Omental fat pad (tissue), 4 donors: ENCODE results near the gene DGKE. TPM values are rescaled to one million over a fixed set of nuclear protein-coding genes. Genes with fewer than 3 reads are reported as not detected.
A peak's percentile ranks its signal among the peaks of the same experiment; 100 is the strongest.

Experiments used
- ATAC-seq: fragments of 150-250 bp; one replicate; pipeline ENCODE4 v1.9.1; 2016; ENCODE audit warnings: mild to moderate bottlenecking, moderate library complexity; ENCODE audit not compliant: low FRiP score
- DNase-seq: peaks from one replicate; pipeline ENCODE4 v3.0.0-alpha.2; 2019; ENCODE audit warnings: low spot score
- total RNA-seq, 4 donors: library from RNA; depleted of rRNA; stranded (reverse); fragments of >200 nt; gene quantifications; one replicate each; pipeline ENCODE4 v1.1.0, GENCODE V29; 2016
- TF ChIP-seq, protein P1 (sequence below), 3 donors: fragments of 450-650 bp; IDR thresholded peaks; one replicate each; pipeline ENCODE4 v1.5.1; 2016 to 2017; ENCODE audit warnings: antibody characterized with exemption in 3 of 3, mild to moderate bottlenecking in 3 of 3, moderate library complexity in 2 of 3

DGKE gene
- total RNA-seq, 4 donors from 2014 or later = 5.9 to 19.4 (median 6.8) TPM

DNA sequence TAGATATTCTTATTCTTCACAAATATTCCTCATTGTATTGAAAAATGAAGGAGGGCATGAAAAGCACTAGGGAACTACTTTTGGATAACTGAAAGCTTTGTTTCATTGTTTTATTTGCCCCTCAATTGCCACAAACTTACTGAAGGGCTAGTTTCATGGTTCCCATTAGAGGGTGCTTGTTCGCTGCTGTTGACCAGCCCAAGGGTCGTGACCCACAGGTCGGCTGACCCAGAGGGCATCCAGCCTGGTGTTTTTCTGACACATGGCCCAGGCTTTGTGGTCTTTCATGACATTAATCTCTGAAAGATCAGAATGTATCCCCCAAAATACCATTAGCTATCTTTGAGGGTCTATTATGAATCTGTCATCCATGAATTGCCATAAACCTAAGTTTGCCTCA lies 30.0 kb downstream of the DGKE start:
- no peak for DNase-seq
- no peak for ATAC-seq
- TF ChIP-seq, protein P1, sequence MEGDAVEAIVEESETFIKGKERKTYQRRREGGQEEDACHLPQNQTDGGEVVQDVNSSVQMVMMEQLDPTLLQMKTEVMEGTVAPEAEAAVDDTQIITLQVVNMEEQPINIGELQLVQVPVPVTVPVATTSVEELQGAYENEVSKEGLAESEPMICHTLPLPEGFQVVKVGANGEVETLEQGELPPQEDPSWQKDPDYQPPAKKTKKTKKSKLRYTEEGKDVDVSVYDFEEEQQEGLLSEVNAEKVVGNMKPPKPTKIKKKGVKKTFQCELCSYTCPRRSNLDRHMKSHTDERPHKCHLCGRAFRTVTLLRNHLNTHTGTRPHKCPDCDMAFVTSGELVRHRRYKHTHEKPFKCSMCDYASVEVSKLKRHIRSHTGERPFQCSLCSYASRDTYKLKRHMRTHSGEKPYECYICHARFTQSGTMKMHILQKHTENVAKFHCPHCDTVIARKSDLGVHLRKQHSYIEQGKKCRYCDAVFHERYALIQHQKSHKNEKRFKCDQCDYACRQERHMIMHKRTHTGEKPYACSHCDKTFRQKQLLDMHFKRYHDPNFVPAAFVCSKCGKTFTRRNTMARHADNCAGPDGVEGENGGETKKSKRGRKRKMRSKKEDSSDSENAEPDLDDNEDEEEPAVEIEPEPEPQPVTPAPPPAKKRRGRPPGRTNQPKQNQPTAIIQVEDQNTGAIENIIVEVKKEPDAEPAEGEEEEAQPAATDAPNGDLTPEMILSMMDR (IDR thresholded peaks at IDR 0.05) = no peak

DNA sequence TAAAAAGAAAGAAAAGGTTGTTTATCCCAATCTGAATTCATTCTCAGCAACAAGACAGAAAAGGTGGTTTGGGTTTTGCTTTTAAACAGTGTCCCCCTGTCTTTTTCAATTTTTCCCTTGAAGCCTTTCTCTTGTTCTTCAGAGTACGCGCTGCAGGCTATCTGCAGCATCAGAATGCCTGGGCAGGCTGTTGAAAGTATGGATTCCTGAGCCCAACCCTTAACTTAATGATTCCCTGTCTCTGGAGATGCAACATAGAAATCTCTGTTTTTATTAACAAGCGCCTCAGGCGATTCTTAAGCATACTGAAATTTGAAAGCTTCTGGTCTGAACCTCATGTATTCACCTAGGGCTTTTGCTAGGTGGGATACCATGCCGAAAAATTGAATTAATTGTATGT lies 32.1 kb downstream of the DGKE start:
- DNase-seq (no peak), ATAC-seq (no peak)
- TF ChIP-seq, protein P1 (IDR thresholded peaks at IDR 0.05) = no peak

DNA sequence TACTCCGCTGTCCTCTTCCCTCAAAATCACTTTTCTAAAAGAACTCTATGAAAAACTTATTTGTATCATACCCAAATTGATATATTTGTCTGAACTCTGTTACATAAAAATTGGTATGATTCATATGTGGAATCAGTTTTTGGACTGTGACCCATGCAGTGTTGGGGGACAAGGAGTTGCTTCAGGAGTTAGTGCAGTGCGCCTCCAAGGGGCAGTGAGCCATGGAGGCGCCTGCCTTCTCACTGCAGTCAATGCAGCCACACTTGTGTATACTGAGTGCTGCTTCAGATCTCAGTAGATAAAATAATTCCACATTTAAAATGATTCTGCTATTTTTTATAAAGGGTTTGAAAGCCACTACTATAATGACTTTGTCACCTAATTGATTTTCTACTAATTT lies 32.5 kb downstream of the DGKE start:
- DNase-seq (no peak), ATAC-seq (no peak)
- TF ChIP-seq, protein P1 (IDR thresholded peaks at IDR 0.05) = no peak

DNA sequence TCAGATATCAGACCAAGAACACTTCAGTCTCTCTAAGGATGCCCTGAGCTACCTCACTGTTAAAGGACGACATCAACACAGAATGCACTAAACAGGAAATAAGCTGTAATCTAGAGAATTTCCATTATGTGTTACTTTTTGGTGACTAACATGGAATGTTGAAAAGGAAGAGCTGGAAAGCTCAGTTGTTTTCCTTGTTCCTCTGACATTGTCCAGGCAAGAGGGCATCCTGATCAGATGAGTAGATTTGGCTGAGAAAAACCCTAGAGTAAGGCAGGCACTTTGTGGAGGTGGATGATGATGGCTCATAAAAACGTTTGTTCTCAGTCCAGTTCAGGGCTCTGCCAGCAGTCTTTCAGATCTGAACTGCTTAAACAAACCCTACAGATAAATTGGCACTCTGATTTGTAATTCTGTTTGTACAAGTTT lies 34.0 kb downstream of the DGKE start:
- ATAC-seq (peak; percentile 85), DNase-seq (no peak)
- TF ChIP-seq, protein P1 (IDR thresholded peaks at IDR 0.05) = no peak

DNA sequence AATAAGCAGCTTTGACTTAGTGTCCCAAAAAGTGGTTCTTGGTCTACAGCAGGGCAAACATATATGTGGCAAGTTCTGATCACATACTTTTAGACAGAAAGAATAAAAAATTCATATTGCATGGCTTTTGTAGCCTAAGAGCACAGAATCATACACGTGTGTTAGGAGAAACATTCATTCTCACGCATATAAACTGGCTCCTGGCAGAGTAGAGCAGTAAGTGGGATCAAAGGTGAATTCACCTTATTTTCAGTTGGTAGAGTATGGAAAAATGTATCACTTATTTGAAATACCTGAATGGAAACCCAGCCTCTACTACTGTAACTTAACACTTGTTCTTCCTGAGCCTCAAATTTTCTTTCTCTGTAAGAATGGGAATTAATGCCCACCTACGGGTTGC lies 34.8 kb downstream of the DGKE start:
- no peak for ATAC-seq
- TF ChIP-seq, protein P1 (IDR thresholded peaks at IDR 0.05) = no peak

DNA sequence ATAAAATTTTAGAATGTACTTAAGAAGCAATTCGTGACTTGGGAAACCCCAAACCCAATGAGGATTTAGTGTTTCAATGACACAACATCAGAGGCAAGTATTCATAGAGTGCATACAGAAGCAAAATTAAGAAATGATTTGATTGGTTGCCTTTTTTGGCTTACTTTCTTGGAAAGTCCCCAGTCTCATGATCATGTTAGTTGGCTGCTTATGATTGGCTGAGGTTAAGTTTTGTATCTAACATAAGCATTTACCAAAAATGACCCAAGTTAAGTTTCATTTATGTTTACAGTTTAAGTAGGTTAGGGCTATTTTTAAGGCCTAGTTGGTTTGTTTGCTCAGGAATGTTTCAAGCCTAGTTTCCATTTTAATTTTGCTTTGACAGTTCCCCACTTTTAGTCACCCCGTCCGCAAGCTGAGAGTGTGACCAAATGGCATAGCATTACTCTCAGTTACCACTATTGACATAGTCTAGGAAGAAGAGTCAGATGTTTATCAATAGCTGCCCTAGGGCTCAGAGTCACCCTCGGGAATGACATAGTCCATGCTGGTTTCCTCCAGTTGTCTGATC lies 36.2 kb downstream of the DGKE start:
- no peak for ATAC-seq
- no peak for DNase-seq
- TF ChIP-seq, protein P1 (IDR thresholded peaks at IDR 0.05) = no peak

More for the DNA sequence above, 34.8 kb downstream of the DGKE start:
- no peak for DNase-seq

DNA sequence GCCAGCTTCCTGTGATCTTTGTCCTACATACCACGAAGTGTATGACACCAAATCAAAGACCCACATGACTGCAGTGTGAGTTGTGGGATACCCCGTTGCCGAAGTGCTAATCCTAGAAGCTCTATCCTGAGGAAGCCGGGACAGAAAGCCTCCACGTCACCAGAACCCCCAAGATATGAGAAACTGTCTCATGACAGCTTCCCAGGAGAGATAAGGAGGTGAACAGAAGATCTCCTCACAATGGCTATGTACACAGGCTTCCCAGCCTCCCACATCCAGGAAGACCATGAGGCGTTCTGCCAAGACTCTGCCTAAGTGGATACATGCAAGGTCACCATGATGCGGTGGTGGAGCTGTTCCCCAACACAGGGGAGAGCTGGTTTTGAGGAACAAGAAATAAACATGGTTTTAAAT lies 42.8 kb downstream of the DGKE start:
- ATAC-seq = no peak
- TF ChIP-seq, protein P1 (IDR thresholded peaks at IDR 0.05) = no peak
- no peak for DNase-seq
